Gastrocnemius medialis (tissue), 4 donors: ENCODE data around the gene DHX40.

Source experiments
- POLR2A ChIP-seq, 2 donors: fragments of 450-650 bp; IDR thresholded peaks; one replicate each; pipeline ENCODE4 v1.6.1; 2017; ENCODE audit warnings: antibody characterized with exemption in 2 of 2, mild to moderate bottlenecking in 2 of 2, moderate library complexity in 2 of 2
- TF ChIP-seq, protein P1 (sequence below), 5 experiments: fragments of 450-650 bp in 3 of 5; fragments of 200-600 bp in 2 of 5; sonication (generic) in 2 of 5; IDR thresholded peaks in 4 of 5; conservative IDR thresholded peaks in 1 of 5; 1 replicate in 4 of 5; 2 replicates in 1 of 5; pipeline ENCODE4 v1.5.1; 2016 to 2019; ENCODE audit warnings: antibody characterized with exemption in 5 of 5, mild to moderate bottlenecking in 3 of 5, moderate library complexity in 3 of 5

GRCh38 chr17:59547131-59547915, 18.1 kb upstream of the DHX40 start:
- TF ChIP-seq, protein P1, sequence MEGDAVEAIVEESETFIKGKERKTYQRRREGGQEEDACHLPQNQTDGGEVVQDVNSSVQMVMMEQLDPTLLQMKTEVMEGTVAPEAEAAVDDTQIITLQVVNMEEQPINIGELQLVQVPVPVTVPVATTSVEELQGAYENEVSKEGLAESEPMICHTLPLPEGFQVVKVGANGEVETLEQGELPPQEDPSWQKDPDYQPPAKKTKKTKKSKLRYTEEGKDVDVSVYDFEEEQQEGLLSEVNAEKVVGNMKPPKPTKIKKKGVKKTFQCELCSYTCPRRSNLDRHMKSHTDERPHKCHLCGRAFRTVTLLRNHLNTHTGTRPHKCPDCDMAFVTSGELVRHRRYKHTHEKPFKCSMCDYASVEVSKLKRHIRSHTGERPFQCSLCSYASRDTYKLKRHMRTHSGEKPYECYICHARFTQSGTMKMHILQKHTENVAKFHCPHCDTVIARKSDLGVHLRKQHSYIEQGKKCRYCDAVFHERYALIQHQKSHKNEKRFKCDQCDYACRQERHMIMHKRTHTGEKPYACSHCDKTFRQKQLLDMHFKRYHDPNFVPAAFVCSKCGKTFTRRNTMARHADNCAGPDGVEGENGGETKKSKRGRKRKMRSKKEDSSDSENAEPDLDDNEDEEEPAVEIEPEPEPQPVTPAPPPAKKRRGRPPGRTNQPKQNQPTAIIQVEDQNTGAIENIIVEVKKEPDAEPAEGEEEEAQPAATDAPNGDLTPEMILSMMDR (IDR thresholded peaks at IDR 0.05 in 4 of 5, conservative IDR thresholded peaks at IDR 0.05 in 1 of 5) = no peak
- TF ChIP-seq POLR2A (IDR thresholded peaks at IDR 0.05) = no peak
